ENCODE results near the gene PSMD3.

GRCh38 chr17:39995438-39995837 lies 14.8 kb downstream of the PSMD3 start:
- TF ChIP-seq CBX2 (IDR thresholded peaks at IDR 0.05; ENCODE audit: borderline replicate concordance, low read depth) (no peak), CTCF (IDR thresholded peaks at IDR 0.05) (no peak), POLR2A (IDR thresholded peaks at IDR 0.05; ENCODE audit: low read length) (no peak), BHLHE40 (IDR thresholded peaks at IDR 0.05; ENCODE audit: low read depth, low read length) (no peak), ELK1 (IDR thresholded peaks at IDR 0.05; ENCODE audit: low read depth, low read length) (no peak), MAZ (IDR thresholded peaks at IDR 0.05; ENCODE audit: borderline replicate concordance, low read depth, low read length) (no peak), ATOH8 (CRISPR knock-in tag; IDR thresholded peaks at IDR 0.05; ENCODE audit: low read depth) (no peak), EP300 (IDR thresholded peaks at IDR 0.05) (no peak), REST (IDR thresholded peaks at IDR 0.05) (no peak), MAX (IDR thresholded peaks at IDR 0.05) (no peak), MYC (IDR thresholded peaks at IDR 0.05; ENCODE audit: borderline replicate concordance, low read length) (no peak)
